22Rv1 (cell line): Measurements from ENCODE around the gene SLC26A8.

ENCODE experiments used
- H3K27ac ChIP-seq: fragments of 450-650 bp; 2 replicates; pipeline ENCODE4 v1.5.1; 2017
- CTCF ChIP-seq: fragments of 450-650 bp; IDR thresholded peaks from 2 replicates; pipeline ENCODE4 v1.5.1; 2017; ENCODE audit warnings: mild to moderate bottlenecking
- ZFX ChIP-seq: fragments of 450-650 bp; IDR thresholded peaks from 2 replicates; pipeline ENCODE4 v1.6.1; 2017; ENCODE audit warnings: antibody characterized with exemption, borderline replicate concordance

SLC26A8 gene

GRCh38 chr6:35972471-35973367, 51.7 kb downstream of the SLC26A8 start:
- H3K27ac ChIP-seq = no peak overlapping the region

GRCh38 chr6:35970181-35970580, 54.3 kb downstream of the SLC26A8 start:
- no peak for TF ChIP-seq CTCF
- TF ChIP-seq ZFX = no peak
- no peak overlapping the region for H3K27ac ChIP-seq

More at GRCh38 chr6:35972471-35973367, 51.7 kb downstream of the SLC26A8 start:
- TF ChIP-seq CTCF (0 out of 2 replicates have a peak, but pooled peaks have one; percentile 9), ZFX (no peak)

GRCh38 chr6:35969646-35970045, 54.8 kb downstream of the SLC26A8 start:
- TF ChIP-seq ZFX = no peak
- H3K27ac ChIP-seq = no peak overlapping the region

- no peak overlapping the region for H3K27ac ChIP-seq
- no peak for TF ChIP-seq ZFX
- no peak for TF ChIP-seq CTCF
These were observed 55.6 kb downstream of the SLC26A8 start for GRCh38 chr6:35968821-35969220.

- H3K27ac ChIP-seq = peak overlapping the region; percentile 71
- TF ChIP-seq CTCF (no peak), ZFX (no peak)
These were observed 57.2 kb downstream of the SLC26A8 start for GRCh38 chr6:35967076-35967774.

- H3K27ac ChIP-seq = no peak overlapping the region
- TF ChIP-seq ZFX (no peak), CTCF (no peak)
These were observed 61.5 kb downstream of the SLC26A8 start for GRCh38 chr6:35962779-35963560.

GRCh38 chr6:35960187-35960586, 64.3 kb downstream of the SLC26A8 start:
- H3K27ac ChIP-seq = no peak overlapping the region
- TF ChIP-seq CTCF (no peak), ZFX (no peak)
